ENCODE measurements around the gene CREB5.

DNA sequence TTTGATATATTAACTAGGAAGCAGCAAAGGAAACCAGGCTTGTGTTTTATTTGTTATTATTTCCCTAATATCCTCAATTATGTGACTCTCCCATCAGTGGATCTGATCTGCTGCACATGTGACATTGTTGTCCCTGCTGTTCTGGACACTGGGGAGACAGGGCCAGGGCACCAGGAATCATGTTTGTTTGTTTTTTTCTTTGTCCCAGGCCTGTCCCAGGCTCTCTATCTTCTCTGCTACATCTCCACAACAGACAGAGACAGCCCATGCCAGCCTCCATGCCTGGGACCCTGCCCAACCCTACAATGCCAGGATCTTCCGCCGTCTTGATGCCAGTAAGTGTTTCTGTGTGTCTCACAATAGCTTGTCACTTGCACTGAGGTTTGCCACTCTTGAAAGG lies 306.2 kb downstream of the CREB5 start:
- no peak for TF ChIP-seq POLR2A (IDR thresholded peaks at IDR 0.05; ENCODE audit: low read depth, low read length)
- no peak for TF ChIP-seq POLR2AphosphoS5 (IDR thresholded peaks at IDR 0.05; ENCODE audit: low read depth, low read length)

Data from GM12892 (cell line).